Measurements from ENCODE around the gene CLDN5.
"Not testable (repeated sequence)": the region's sequence is repeated elsewhere in the genome, so short reads cannot be mapped to it uniquely, and the experiment has no call there.

CLDN5 gene

DNA sequence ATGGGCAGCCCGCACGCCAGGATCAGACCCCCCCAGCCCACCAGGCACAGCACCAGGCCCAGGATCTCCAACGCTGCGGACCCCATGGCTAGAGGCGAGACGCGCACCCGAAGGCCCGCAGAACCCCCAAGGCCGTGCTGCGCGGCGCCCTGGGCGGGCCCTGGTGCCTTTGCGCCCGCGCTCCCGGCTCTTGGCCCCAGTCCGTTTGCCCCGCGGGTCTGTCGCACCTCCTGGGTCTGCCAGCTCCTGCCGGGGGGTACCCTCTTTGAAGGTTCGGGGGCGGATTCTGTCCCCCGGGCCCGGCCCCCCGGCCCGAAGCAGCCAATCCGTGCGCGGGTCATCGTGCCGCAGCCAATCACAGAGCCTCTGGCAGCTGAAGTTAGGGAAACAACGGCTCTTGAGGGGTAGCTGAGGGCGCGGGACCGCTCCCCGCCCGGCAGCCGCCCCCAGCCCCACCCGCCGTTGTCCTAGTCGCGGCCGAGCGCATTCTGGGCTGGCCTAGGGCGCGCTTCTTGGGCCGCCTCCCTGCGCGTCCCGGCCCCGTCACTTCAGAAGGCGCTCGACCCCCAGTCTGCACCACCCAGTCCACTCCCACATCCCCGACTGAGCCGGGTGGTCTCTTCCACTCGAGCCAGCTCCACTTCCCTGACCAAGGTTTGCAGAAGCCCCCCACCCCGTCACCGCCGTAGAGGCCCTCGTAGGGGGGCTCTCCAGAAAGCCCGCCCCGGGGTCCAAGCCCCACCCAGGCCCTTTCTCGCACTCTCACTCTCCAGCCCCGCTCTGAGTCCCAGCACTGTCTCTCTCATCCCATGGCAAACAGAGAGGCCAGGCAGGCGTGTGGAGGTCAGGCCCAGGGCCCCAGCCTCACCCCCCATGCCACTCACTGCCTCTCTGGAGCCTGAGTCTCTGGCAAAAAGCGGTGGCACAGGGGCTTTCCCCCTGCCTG, at the start of gene CLDN5:
Gene CLDN5 (minus strand): TSS at position 241 of the 946 bp plus-strand sequence. CDS start 155 bp downstream, at position 86.
- no peak for DNase-seq (ENCODE audit: low read depth)

GRCh38 chr22:19571995-19572394, 47.8 kb upstream of the CLDN5 start:
- no peak for DNase-seq (ENCODE audit: low read depth)

DNA sequence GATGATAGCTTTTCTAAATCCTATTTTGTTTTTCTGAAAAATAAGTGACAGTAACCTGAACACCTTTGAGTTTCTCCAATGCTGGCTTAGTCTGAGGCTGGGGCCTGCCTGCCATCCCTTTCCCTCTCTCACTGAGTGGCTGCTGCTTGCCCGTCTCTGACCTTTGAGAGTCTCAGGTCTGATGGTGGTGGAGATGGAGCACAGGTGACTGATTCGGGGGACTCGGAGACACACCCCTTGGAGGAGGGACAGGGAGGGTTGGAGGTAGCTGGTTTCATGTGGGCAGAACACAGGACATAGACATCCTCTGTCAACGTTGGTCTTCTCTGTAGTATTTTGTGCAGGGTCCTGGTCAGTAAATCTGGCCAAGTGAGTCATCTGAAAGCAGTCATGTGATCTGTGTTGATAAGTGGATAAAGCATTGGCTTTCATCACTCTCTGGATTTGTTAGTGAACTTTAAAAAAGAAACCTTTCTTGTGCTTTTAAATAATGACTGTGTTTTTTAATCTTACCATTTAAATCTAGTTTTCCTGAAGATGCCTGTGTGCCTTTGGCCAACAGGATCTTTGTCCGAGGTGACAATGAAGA, 47.1 kb upstream of the CLDN5 start:
- DNase-seq (ENCODE audit: low read depth), result no peak

GRCh38 chr22:19569976-19570375, 45.8 kb upstream of the CLDN5 start:
- no peak for DNase-seq (ENCODE audit: low read depth)

- no peak for DNase-seq (ENCODE audit: low read depth)
Observed at GRCh38 chr22:19569276-19569640, 45.0 kb upstream of the CLDN5 start.

GRCh38 chr22:19568337-19569275, 44.4 kb upstream of the CLDN5 start:
- DNase-seq (ENCODE audit: low read depth), result no peak

- no peak for DNase-seq (ENCODE audit: low read depth)
Observed at GRCh38 chr22:19567157-19568009, 43.2 kb upstream of the CLDN5 start.

DNA sequence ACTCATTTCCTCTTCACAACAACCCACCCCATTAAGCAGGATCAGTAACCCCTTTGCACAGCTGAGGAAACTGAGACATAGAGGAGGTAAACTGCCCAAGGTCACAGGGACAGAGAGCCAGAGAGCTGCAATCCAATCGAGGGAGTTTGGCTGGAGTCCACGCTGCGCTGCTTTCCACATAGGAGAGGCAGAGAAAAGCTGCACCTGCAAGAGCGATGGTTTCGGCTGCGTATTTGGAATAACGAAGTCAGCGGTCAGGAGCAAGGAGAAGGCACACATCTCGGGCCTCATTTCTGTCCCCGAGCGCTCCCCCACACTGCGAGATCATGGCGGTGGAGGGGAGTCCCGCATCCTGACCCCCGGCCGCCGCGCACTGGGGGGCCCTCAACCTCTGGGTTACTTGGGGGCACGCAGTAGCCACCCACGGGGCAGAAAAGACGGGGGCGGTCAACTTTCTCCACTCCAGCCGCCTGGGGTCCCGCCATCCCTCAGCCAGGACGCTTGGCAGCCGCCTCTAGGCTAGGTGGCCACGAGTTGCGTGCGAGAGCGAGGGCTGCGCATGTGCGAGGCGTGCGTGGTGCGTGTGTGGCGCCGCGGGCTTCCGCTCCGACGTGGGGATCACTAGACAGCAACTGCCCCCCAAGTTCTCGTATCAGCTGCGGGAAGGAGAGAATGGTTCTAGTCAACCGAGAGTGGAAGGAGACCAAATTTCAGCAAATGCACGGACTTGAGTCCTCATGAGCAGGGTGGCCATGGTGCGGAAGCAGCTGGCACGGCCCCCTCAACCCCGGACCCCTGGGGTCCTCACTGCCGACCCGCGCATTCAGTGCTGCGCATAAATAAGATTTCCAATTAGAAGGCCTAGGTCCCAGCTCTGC, 42.3 kb upstream of the CLDN5 start:
- no peak for DNase-seq (ENCODE audit: low read depth)

DNA sequence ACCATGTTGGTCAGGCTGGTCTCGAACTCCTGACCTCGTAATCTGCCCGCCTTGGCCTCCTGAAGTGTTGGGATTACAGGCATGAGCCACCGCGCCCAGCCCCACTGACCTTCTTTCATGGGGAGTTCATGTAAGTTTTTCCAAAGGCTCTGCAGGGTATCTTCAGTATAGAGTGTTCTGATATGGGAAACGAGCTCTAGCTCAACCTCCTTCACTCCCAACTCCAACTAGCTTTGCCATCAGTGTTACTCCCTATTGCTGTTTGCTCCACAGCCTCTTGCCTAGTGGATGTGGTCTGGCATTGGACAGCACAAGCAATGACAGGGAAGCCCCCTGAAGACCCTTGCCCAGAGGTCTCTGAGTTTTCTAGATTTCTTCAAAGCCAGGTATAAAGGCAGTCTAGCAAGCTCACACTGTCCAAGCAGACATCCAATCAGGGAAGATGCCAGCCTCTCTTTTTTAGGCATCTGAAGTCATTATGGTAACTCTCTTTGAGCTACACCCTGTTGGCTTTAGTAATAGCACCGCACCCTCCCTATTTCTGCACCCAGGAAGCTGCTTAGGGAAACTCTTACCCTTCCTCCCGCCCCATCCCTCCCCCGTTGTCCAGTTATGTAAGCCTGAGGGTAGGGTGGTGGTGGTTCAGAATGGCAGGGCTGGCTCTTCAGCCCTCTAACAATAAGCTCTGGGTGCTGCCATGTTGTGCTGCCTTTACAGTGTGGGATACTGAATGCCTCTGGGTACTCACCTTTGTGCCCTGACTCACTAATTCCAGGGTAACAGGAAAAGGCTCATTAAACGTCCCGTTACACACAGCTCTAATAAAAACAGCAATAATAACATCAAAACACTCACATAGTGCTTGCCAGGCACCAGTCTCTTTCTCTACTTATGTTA, 41.4 kb upstream of the CLDN5 start:
- DNase-seq (ENCODE audit: low read depth), result no peak

DNA sequence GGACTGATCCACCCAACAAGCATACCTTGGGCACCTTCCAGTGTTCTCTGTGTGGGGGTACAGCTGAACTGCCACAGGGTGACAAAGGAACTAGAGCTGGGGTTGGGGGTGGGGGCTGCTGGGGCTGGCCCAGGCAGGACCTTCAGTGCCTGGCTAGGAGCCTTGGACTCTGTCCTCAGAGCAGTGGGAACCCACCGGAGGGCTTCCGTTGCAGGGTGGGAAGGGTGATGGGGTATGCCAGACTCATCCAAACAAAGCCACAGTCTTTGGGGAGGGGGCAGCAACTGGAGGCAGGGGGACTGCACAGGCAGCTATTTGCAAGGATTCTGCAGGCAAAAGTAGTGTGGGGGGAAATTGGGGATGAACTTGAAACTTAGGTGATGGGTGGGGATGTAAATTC, 35.7 kb upstream of the CLDN5 start:
- DNase-seq (ENCODE audit: low read depth), result no peak

DNA sequence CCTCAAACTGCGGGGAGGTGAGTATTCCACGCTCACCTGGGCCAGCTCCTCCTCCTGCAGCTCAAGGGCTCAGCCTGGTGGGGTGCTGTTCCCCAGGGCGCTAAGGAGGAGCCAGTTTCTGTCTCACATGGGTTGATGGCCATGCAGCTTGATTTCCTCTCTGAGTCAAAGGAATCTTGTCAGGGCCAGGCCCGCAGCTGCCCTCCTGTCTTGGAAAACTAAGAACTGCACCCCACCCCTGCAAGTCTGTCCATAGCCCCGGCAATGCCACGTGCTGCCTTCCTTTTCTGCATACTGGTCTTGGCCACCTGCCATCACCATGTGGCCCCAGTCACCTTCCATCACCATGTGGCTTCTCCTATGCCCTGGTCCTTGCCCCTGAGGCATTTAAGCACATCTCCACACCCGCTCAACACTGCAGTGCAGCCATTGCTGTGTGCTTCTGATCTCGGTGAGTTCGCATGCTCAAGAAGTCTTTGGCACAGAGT, 35.2 kb upstream of the CLDN5 start:
- DNase-seq (ENCODE audit: low read depth), result no peak

DNA sequence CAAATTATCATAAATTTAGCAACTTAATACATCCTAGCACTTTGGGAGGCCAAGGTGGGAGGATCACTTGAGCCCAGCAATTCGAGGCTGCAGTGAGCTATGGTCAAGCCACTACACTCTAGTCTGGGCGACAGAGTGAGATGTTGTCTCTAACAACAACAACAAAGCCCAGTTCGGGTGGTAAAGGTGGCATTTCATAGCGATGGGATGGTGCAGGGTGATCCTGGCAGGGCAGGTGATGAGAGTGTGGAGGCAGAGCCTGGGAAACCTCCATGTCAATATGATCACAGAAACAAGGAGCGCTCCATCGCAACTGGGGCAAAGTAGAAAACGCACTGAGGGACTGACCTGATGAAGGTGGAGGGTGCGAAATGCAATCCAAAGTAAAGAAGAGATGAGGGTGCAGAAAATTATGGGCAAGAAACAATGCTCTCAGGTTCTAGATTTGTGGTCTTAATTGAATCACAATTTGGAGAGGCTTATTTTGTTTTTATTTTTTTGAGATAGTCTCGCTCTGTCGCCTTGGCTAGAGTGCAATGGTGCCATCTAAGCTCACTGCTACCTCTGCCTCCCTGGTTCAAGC, 32.8 kb upstream of the CLDN5 start:
- DNase-seq (ENCODE audit: low read depth), result no peak

GRCh38 chr22:19555651-19556050, 31.4 kb upstream of the CLDN5 start:
- no peak for DNase-seq (ENCODE audit: low read depth)

DNA sequence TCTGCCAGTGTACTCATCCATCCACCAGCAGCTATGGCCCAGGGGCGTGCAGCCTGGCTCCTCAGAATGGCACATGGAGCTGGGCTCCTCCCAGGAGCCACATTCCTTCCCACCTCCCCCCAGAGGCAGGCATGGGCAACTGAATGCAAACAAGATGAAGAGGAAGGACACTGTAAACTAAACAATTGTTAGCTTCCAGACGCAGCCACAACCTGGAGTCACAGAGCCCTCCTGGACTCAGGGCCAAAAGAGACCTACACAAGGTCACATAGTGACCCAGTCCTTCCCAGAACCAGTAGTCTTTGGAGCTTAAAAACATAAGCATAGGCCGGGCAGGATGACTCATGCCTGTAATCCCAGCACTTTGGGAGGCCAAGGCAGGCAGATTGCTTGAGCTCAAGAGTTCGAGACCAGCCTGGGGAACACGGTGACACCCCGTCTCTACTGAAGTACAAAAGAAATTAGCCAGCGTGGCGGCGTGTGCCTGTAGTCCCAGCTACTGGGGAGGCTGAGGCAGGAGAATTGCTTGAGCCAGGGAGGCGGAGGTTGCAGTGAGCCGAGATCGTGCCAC, 30.7 kb upstream of the CLDN5 start:
- no peak for DNase-seq (ENCODE audit: low read depth)

DNA sequence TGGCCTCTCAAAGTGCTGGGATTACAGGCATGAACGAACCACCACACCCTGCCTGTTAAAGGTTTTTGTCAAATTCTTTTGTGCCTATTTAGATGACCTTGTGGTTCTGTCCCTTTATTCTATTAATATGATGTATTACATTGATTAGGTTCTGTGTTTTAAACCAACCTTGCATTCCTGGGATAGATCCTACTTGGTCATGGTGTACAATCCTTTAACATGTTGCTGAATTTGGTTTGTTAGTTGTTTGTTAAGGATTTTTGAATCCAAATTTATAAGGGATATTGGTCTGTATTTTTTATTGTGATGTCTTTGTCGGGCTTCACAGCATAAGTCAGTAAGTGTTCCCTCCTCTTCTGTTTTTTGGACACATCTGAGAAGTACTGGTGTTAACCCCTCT, 29.0 kb upstream of the CLDN5 start:
- DNase-seq (ENCODE audit: low read depth), result no peak

GRCh38 chr22:19550382-19550781, 26.2 kb upstream of the CLDN5 start:
- DNase-seq (ENCODE audit: low read depth), result no peak

GRCh38 chr22:19549428-19549827, 25.2 kb upstream of the CLDN5 start:
- no peak for DNase-seq (ENCODE audit: low read depth)

- DNase-seq (ENCODE audit: low read depth), result no peak
Observed at GRCh38 chr22:19548964-19549363, 24.8 kb upstream of the CLDN5 start.

GRCh38 chr22:19548427-19548826, 24.2 kb upstream of the CLDN5 start:
- not testable (repeated sequence) for DNase-seq (ENCODE audit: low read depth)
